HepG2 (cell line): ENCODE measurements around the gene PRKCD. TPM values are rescaled to one million over a fixed set of nuclear protein-coding genes. Genes with fewer than 3 reads are reported as not detected.
A peak's percentile ranks its signal among the peaks of the same experiment; 100 is the strongest.

Experiments used
- ATAC-seq: fragments of 200-7000 bp; cut with Tn5 transposase; 3 replicates; pipeline ENCODE4 v1.9.1; 2020; ENCODE audit warnings: mild to moderate bottlenecking, moderate library complexity
- BruUV-seq: library from RNA; stranded (reverse); fragments of 400-500 nt; replicated peaks from 2 replicates; lab custom pipeline; 2021; lab: Mats Ljungman, UMichigan
- CTCF ChIA-PET: fragments of 300-600 bp; formaldehyde crosslinking; extraction: SDS; loops from one replicate; lab custom pipeline; 2021; ENCODE audit warnings: low total read pairs, inconsistent platforms, low intra/inter-chr PET ratio; lab: Yijun Ruan, JAX
- POLR2A ChIA-PET: fragments of 350-600 bp; sonication (Branson Sonifier 250); formaldehyde crosslinking; loops from one replicate; lab custom pipeline; 2020; ENCODE audit warnings: antibody characterized with exemption, inconsistent platforms; lab: Yijun Ruan, JAX
- DNase-seq: peaks from one replicate; pipeline ENCODE4 v3.0.0-alpha.2; 2015; ENCODE audit warnings: low spot score
- FAIRE-seq: peaks from 3 replicates; lab custom pipeline; 2011; peaks lifted over from hg19 to GRCh38; lab: Jason Lieb, UNC
- H2AFZ ChIP-seq: one replicate; pipeline ENCODE4 v1.6.1; 2011; ENCODE audit warnings: low read length, inconsistent platforms
- H3K27ac ChIP-seq: fragments of 300-600 bp; 3 replicates; pipeline ENCODE4 v1.8.0; 2011; ENCODE audit warnings: mixed run types, mild to moderate bottlenecking, mixed read lengths, low read length, inconsistent platforms; ENCODE audit not compliant: insufficient read depth; ENCODE audit errors: extremely low read length
- H3K27me3 ChIP-seq, 2 experiments: fragments of 200-600 bp in 1 of 2; 2 replicates in 1 of 2; 3 replicates in 1 of 2; pipeline versions ENCODE4 v1.6.0 to v1.8.0; 2011; ENCODE audit warnings: low read length in 2 of 2, mild to moderate bottlenecking in 2 of 2, moderate library complexity in 2 of 2, inconsistent platforms in 1 of 2; ENCODE audit not compliant: insufficient read depth in 2 of 2, control insufficient read depth in 1 of 2
- H3K36me3 ChIP-seq, 2 experiments: fragments of 200-600 bp in 1 of 2; replicated peaks in 1 of 2; 2 replicates in 1 of 2; 3 replicates in 1 of 2; pipeline versions ENCODE4 v1.5.1 to v1.8.0; 2011; ENCODE audit warnings: low read length in 2 of 2, inconsistent platforms in 1 of 2; ENCODE audit not compliant: insufficient read depth in 2 of 2, control insufficient read depth in 1 of 2
- H3K4me1 ChIP-seq: 2 replicates; pipeline ENCODE4 v1.5.1; 2012; ENCODE audit warnings: low read length, inconsistent platforms; ENCODE audit not compliant: insufficient read depth
- H3K4me2 ChIP-seq: 2 replicates; pipeline ENCODE4 v1.6.0; 2011; ENCODE audit warnings: low read depth, low read length, inconsistent platforms
- H3K4me3 ChIP-seq, 3 experiments: fragments of 200-600 bp in 1 of 3; sonication (generic), shearing (Covaris generic) in 1 of 3; replicated peaks in 1 of 3; 2 replicates each; pipeline ENCODE4 v1.5.1; 2011 to 2016; ENCODE audit warnings: low read length in 3 of 3, inconsistent platforms in 2 of 3, low read depth in 2 of 3, mild to moderate bottlenecking in 2 of 3, control low read depth in 1 of 3, mixed read lengths in 1 of 3; ENCODE audit not compliant: insufficient read depth in 1 of 3
- H3K79me2 ChIP-seq: one replicate; pipeline ENCODE4 v1.6.1; 2011; ENCODE audit warnings: low read length, inconsistent platforms; ENCODE audit not compliant: insufficient read depth
- H3K9ac ChIP-seq: 2 replicates; pipeline ENCODE4 v1.6.0; 2011; ENCODE audit warnings: mild to moderate bottlenecking, low read depth, low read length, inconsistent platforms; ENCODE audit not compliant: insufficient read depth
- H3K9me3 ChIP-seq: 2 replicates; pipeline ENCODE4 v1.5.1; 2012; ENCODE audit warnings: mild to moderate bottlenecking, low read length
- H4K20me1 ChIP-seq: 2 replicates; pipeline ENCODE4 v1.6.0; 2011; ENCODE audit warnings: inconsistent platforms, mild to moderate bottlenecking, low read length, moderate library complexity; ENCODE audit not compliant: insufficient read depth
- ATF3 ChIP-seq: sonication (generic); formaldehyde crosslinking; IDR thresholded peaks from 2 replicates; pipeline ENCODE4 v1.4.0; 2020; ENCODE audit warnings: missing genetic modification reagents
- CREB3 ChIP-seq: sonication (generic); formaldehyde crosslinking; IDR thresholded peaks from 2 replicates; pipeline ENCODE4 v1.5.0; 2020; ENCODE audit warnings: missing genetic modification reagents
- GMEB1 ChIP-seq: sonication (generic); formaldehyde crosslinking; IDR thresholded peaks from 2 replicates; pipeline ENCODE4 v1.5.1; 2020; ENCODE audit warnings: missing genetic modification reagents, mild to moderate bottlenecking, borderline replicate concordance
- IKZF5 ChIP-seq: IDR thresholded peaks from 2 replicates; pipeline ENCODE4 v1.6.1; 2018; ENCODE audit warnings: missing genetic modification reagents, mild to moderate bottlenecking, missing compliant biosample characterization
- MED8 ChIP-seq: sonication (generic); formaldehyde crosslinking; IDR thresholded peaks from 2 replicates; pipeline ENCODE4 v1.8.1; 2023; ENCODE audit warnings: mild to moderate bottlenecking, missing genetic modification reagents; ENCODE audit not compliant: insufficient replicate concordance
- POLR2A ChIP-seq, 2 experiments: IDR thresholded peaks; 2 replicates each; pipeline ENCODE4 v1.6.1; 2011; ENCODE audit warnings: low read depth in 2 of 2, low read length in 2 of 2, mild to moderate bottlenecking in 1 of 2, moderate library complexity in 1 of 2; ENCODE audit not compliant: insufficient read depth in 1 of 2
- RBM22 ChIP-seq: fragments of 200-400 bp; formaldehyde crosslinking; optimal IDR thresholded peaks from 2 replicates; pipeline ENCODE3; 2017; ENCODE audit warnings: mild to moderate bottlenecking, low read length, moderate library complexity
- RCOR2 ChIP-seq: IDR thresholded peaks from 2 replicates; pipeline ENCODE4 v1.6.1; 2016; ENCODE audit warnings: missing biosample characterization, missing genetic modification reagents
- SNAPC2 ChIP-seq: sonication (generic); formaldehyde crosslinking; IDR thresholded peaks from 2 replicates; pipeline ENCODE4 v1.8.1; 2022; ENCODE audit warnings: mild to moderate bottlenecking, missing genetic modification reagents
- TBX3 ChIP-seq: fragments of 450-650 bp; IDR thresholded peaks from 2 replicates; pipeline ENCODE4 v1.6.1; 2017; ENCODE audit warnings: antibody characterized with exemption, mild to moderate bottlenecking, inconsistent platforms, borderline replicate concordance
- TRIM22 ChIP-seq: fragments of 450-650 bp; IDR thresholded peaks from 2 replicates; pipeline ENCODE4 v1.6.1; 2017
- ZMAT3 ChIP-seq: sonication (generic); formaldehyde crosslinking; conservative IDR thresholded peaks from 2 replicates; pipeline ENCODE4 v1.7.0; 2021; ENCODE audit warnings: missing genetic modification reagents
- ZNF530 ChIP-seq: sonication (generic); formaldehyde crosslinking; IDR thresholded peaks from 2 replicates; pipeline ENCODE4 v1.5.0; 2020; ENCODE audit warnings: low read depth, mild to moderate bottlenecking, missing genetic modification reagents
- ZNF687 ChIP-seq: sonication (generic); formaldehyde crosslinking; IDR thresholded peaks from 2 replicates; pipeline ENCODE4 v1.5.1; 2020; ENCODE audit warnings: mild to moderate bottlenecking, missing genetic modification reagents, moderate library complexity
- WGBS: methylation state at CpG from one replicate; pipeline ENCODE4 v1.1.6; 2017; ENCODE audit warnings: low lambda C conversion rate; 5-methylcytosine and 5-hydroxymethylcytosine counted together
- in situ Hi-C: cut with HindIII; loops from 2 replicates; pipeline ENCODE4 v1.10.0; 2017; ENCODE audit warnings: low pct_unique_long_range_greater_than_20kb; ENCODE audit not compliant: extremely low pct_ligation_motif_present
- intact Hi-C: fragments of 100-400 bp; cut with micrococcal nuclease; formaldehyde crosslinking; loops from one replicate; pipeline ENCODE4 v1.10.0; 2022; ENCODE audit not compliant: unreplicated experiment
- polyA plus RNA-seq, 8 experiments: library from polyadenylated mRNA; depleted of rRNA in 3 of 8; stranded (reverse) in 7 of 8; unstranded in 1 of 8; fragments of >200 nt; fragmentation: Illumina TruSeq in 4 of 8; extraction: Trizol in 4 of 8; gene quantifications; 2 replicates each; pipeline versions ENCODE4 v1.2.1 to v1.2.3, GENCODE V29; 2011 to 2016; ENCODE audit warnings: low read depth in 4 of 8, missing spikeins in 1 of 8, mixed read lengths in 1 of 8; ENCODE audit not compliant: insufficient read depth in 1 of 8
- total RNA-seq, 5 experiments: library from RNA; depleted of rRNA; stranded (reverse); fragments of >200 nt; fragmentation: Illumina TruSeq; extraction: Trizol; gene quantifications; 2 replicates each; pipeline ENCODE4 v1.2.3, GENCODE V29; 2016; ENCODE audit warnings: low read depth in 1 of 5

Gene PRKCD
- total and polyA plus RNA-seq, 2 of the 13 experiments (the other 11 are each of a cell fraction or from before 2014, with no cell fraction given) = 1.6 to 40.7 TPM

GRCh38 chr3:53230041-53230621 lies 69.1 kb downstream of the PRKCD start (continued):
- no peak for TF ChIP-seq RCOR2
- TF ChIP-seq ZNF687 = peak; percentile 24; the same call in 1 of the 2 replicates
- peak; percentile 27 for TF ChIP-seq MED8

GRCh38 chr3:53230789-53231188 lies 69.8 kb downstream of the PRKCD start:
- WGBS = 100% methylated on average over 4 of the region's 5 CpGs
- peaks cover 68 to 95% of the 10 kb centered on the region in 2 experiments for H3K36me3 ChIP-seq
- H3K9me3 ChIP-seq = no peaks in the 10 kb centered on the region
- FAIRE-seq (no peak), DNase-seq (no peak), ATAC-seq (no peak)
- POLR2A ChIA-PET = no interaction called here
- no TSS peak for BruUV-seq
- H2AFZ ChIP-seq = no peak overlapping the region
- H3K4me1 ChIP-seq = peaks cover 28% of the 10 kb centered on the region
- H3K9ac ChIP-seq = no peak overlapping the region
- CTCF ChIA-PET = no interaction called here
- no peak overlapping the region for H3K4me3 ChIP-seq
- no peak overlapping the region for H3K4me2 ChIP-seq
- H3K27me3 ChIP-seq = no peaks in the 10 kb centered on the region
- TF ChIP-seq ZNF530 (CRISPR knock-in tag) (no peak), RBM22 (peak; percentile 16), CREB3 (CRISPR knock-in tag) (no peak), POLR2A (IDR thresholded peaks at IDR 0.05; ENCODE audit: insufficient read depth in 1 of 2, low read depth in 2 of 2, low read length in 2 of 2) (0 out of 4 replicates have a peak, but pooled peaks of 1 of the 2 experiments have one; percentile 2), TRIM22 (no peak), SNAPC2 (CRISPR knock-in tag) (no peak), GMEB1 (CRISPR knock-in tag) (no peak), ATF3 (CRISPR knock-in tag) (no peak), ZMAT3 (CRISPR knock-in tag) (no peak), IKZF5 (CRISPR knock-in tag) (no peak), TBX3 (no peak)
- no peak overlapping the region for H3K27ac ChIP-seq
- no peaks in the 10 kb centered on the region for H3K79me2 ChIP-seq
- in situ Hi-C loops = no loop called here
- H4K20me1 ChIP-seq = 0 out of 2 replicates have a peak, but pooled peaks cover 3% of the 10 kb centered on the region
- intact Hi-C loops = no loop called here
